HUES64 (cell line): ENCODE measurements around the gene PHTF1.
"Not testable (repeated sequence)": the region's sequence is repeated elsewhere in the genome, so short reads cannot be mapped to it uniquely, and the experiment has no call there.

ENCODE experiments used
- H3K27ac ChIP-seq: 2 replicates; pipeline ENCODE4 v1.7.0; 2013; ENCODE audit warnings: low read depth, low read length, inconsistent platforms
- H3K27me3 ChIP-seq: 2 replicates; pipeline ENCODE4 v1.6.1; 2013; ENCODE audit warnings: mild to moderate bottlenecking, low read length; ENCODE audit not compliant: insufficient read depth
- H3K36me3 ChIP-seq: 2 replicates; pipeline ENCODE4 v1.6.1; 2013; ENCODE audit warnings: mild to moderate bottlenecking, low read length; ENCODE audit not compliant: insufficient read depth
- H3K4me1 ChIP-seq: 2 replicates; pipeline ENCODE4 v1.6.1; 2013; ENCODE audit warnings: mild to moderate bottlenecking, low read length, moderate library complexity; ENCODE audit not compliant: insufficient read depth
- H3K4me3 ChIP-seq: 2 replicates; pipeline ENCODE4 v1.5.1; 2013; ENCODE audit warnings: mild to moderate bottlenecking, low read length, moderate library complexity
- H3K9ac ChIP-seq: 2 replicates; pipeline ENCODE4 v1.6.1; 2013; ENCODE audit warnings: mild to moderate bottlenecking, low read depth, low read length
- H3K9me3 ChIP-seq: 2 replicates; pipeline ENCODE4 v1.6.1; 2013; ENCODE audit warnings: low read depth, low read length; ENCODE audit not compliant: insufficient read depth
- WGBS: fragments of 150-250, 120-280 bp; methylation state at CpG from one replicate; pipeline ENCODE4 v1.1.7; 2013; ENCODE audit warnings: missing lambda C conversion rate; 5-methylcytosine and 5-hydroxymethylcytosine counted together

PHTF1 gene

GRCh38 chr1:113751114-113751513 is 8.2 kb downstream of the PHTF1 start:
- H3K4me3 ChIP-seq, result no peak overlapping the region
- peaks cover 72% of the 10 kb centered on the region for H3K36me3 ChIP-seq
- H3K27me3 ChIP-seq, result no peaks in the 10 kb centered on the region
- H3K9ac ChIP-seq, result no peak overlapping the region
- H3K9me3 ChIP-seq, result peaks cover 3% of the 10 kb centered on the region; the same call in 1 of the 2 replicates
- H3K4me1 ChIP-seq, result peaks cover 2% of the 10 kb centered on the region; the same call in 1 of the 2 replicates
- H3K27ac ChIP-seq, result no peak overlapping the region

- WGBS, result 99% methylated on average over 3 of the region's 3 CpGs
- peaks cover 63% of the 10 kb centered on the region for H3K36me3 ChIP-seq
- no peaks in the 10 kb centered on the region for H3K27me3 ChIP-seq
- H3K4me1 ChIP-seq, result no peaks in the 10 kb centered on the region
- H3K27ac ChIP-seq, result no peak overlapping the region
- H3K4me3 ChIP-seq, result no peak overlapping the region
- H3K9me3 ChIP-seq, result peaks cover 6% of the 10 kb centered on the region; the same call in 1 of the 2 replicates
- no peak overlapping the region for H3K9ac ChIP-seq
These were observed 9.9 kb downstream of the PHTF1 start for GRCh38 chr1:113749402-113749801.

GRCh38 chr1:113747376-113747775 is 11.9 kb downstream of the PHTF1 start:
- no peak overlapping the region for H3K4me3 ChIP-seq
- no peaks in the 10 kb centered on the region for H3K27me3 ChIP-seq
- peaks cover 6% of the 10 kb centered on the region; the same call in 1 of the 2 replicates for H3K9me3 ChIP-seq
- 85% methylated on average over 1 of the region's 1 CpG for WGBS
- no peak overlapping the region for H3K27ac ChIP-seq
- no peak overlapping the region for H3K9ac ChIP-seq
- H3K4me1 ChIP-seq, result no peaks in the 10 kb centered on the region
- H3K36me3 ChIP-seq, result peaks cover 52% of the 10 kb centered on the region

- Histone ChIP-seq H3K27me3 (no peaks in the 10 kb centered on the region), H3K9ac (no peak overlapping the region), H3K4me3 (no peak overlapping the region), H3K9me3 (peaks cover 6% of the 10 kb centered on the region; the same call in 1 of the 2 replicates), H3K4me1 (no peaks in the 10 kb centered on the region), H3K36me3 (peaks cover 42% of the 10 kb centered on the region), H3K27ac (no peak overlapping the region)
- 62% methylated on average over 3 of the region's 3 CpGs for WGBS
These were observed 13.9 kb downstream of the PHTF1 start for GRCh38 chr1:113745425-113745824.

- no peaks in the 10 kb centered on the region for H3K4me1 ChIP-seq
- whole genome bisulfite sequencing, result 100% methylated on average over 1 of the region's 1 CpG
- H3K4me3 ChIP-seq, result no peak overlapping the region
These were observed 15.2 kb downstream of the PHTF1 start for GRCh38 chr1:113744114-113744513.

GRCh38 chr1:113742515-113742914 is 16.8 kb downstream of the PHTF1 start:
- WGBS, result 96% methylated on average over 5 of the region's 5 CpGs
- H3K27ac ChIP-seq, result no peak overlapping the region
- no peaks in the 10 kb centered on the region for H3K27me3 ChIP-seq
- no peak overlapping the region for H3K4me3 ChIP-seq
- no peak overlapping the region for H3K9ac ChIP-seq
- peaks cover 45% of the 10 kb centered on the region for H3K36me3 ChIP-seq
- peaks cover 6% of the 10 kb centered on the region; the same call in 1 of the 2 replicates for H3K9me3 ChIP-seq
- H3K4me1 ChIP-seq, result no peaks in the 10 kb centered on the region

More at GRCh38 chr1:113744114-113744513, 15.2 kb downstream of the PHTF1 start:
- Histone ChIP-seq H3K27ac (no peak overlapping the region), H3K36me3 (peaks cover 42% of the 10 kb centered on the region), H3K9ac (no peak overlapping the region), H3K9me3 (peaks cover 6% of the 10 kb centered on the region; the same call in 1 of the 2 replicates), H3K27me3 (no peaks in the 10 kb centered on the region)

GRCh38 chr1:113734357-113735055 is 24.8 kb downstream of the PHTF1 start:
- no peak overlapping the region for H3K27ac ChIP-seq
- peaks cover 69% of the 10 kb centered on the region for H3K36me3 ChIP-seq
- WGBS, result 96% methylated on average over 1 of the region's 2 CpGs
- no peaks in the 10 kb centered on the region for H3K4me1 ChIP-seq
- H3K9ac ChIP-seq, result no peak overlapping the region
- H3K4me3 ChIP-seq, result no peak overlapping the region
- H3K9me3 ChIP-seq, result no peaks in the 10 kb centered on the region
- H3K27me3 ChIP-seq, result no peaks in the 10 kb centered on the region

GRCh38 chr1:113732802-113733201 is 26.5 kb downstream of the PHTF1 start:
- Histone ChIP-seq H3K9ac (no peak overlapping the region), H3K36me3 (peaks cover 59% of the 10 kb centered on the region), H3K27me3 (no peaks in the 10 kb centered on the region), H3K4me1 (no peaks in the 10 kb centered on the region), H3K27ac (no peak overlapping the region), H3K9me3 (no peaks in the 10 kb centered on the region), H3K4me3 (no peak overlapping the region)
- 95% methylated on average over 3 of the region's 5 CpGs for WGBS

GRCh38 chr1:113721010-113721409 is 38.3 kb downstream of the PHTF1 start:
- no CpG with 5 or more reads among the region's 2 CpGs for WGBS
- Histone ChIP-seq H3K9me3 (peaks cover 35% of the 10 kb centered on the region), H3K36me3 (peaks cover 70% of the 10 kb centered on the region)

GRCh38 chr1:113718621-113719020 is 40.7 kb downstream of the PHTF1 start:
- H3K4me1 ChIP-seq, H3K27me3 ChIP-seq, H3K4me3 ChIP-seq, H3K9ac ChIP-seq, H3K27ac ChIP-seq: not testable (repeated sequence)
- WGBS, result 96% methylated on average over 5 of the region's 5 CpGs
- peaks cover 58% of the 10 kb centered on the region for H3K36me3 ChIP-seq
- peaks cover 35% of the 10 kb centered on the region for H3K9me3 ChIP-seq

More at GRCh38 chr1:113721010-113721409, 38.3 kb downstream of the PHTF1 start:
- Histone ChIP-seq H3K4me1 (no peaks in the 10 kb centered on the region), H3K4me3 (no peak overlapping the region), H3K27ac (no peak overlapping the region), H3K27me3 (no peaks in the 10 kb centered on the region), H3K9ac (no peak overlapping the region)

- Histone ChIP-seq H3K9me3 (peaks cover 35% of the 10 kb centered on the region), H3K36me3 (peaks cover 66% of the 10 kb centered on the region)
- not testable (repeated sequence) for H3K4me3 ChIP-seq, H3K27me3 ChIP-seq, H3K9ac ChIP-seq, H3K4me1 ChIP-seq, H3K27ac ChIP-seq
- WGBS, result 91% methylated on average over 3 of the region's 6 CpGs
These were observed 41.8 kb downstream of the PHTF1 start for GRCh38 chr1:113717506-113717905.
